HepG2 (cell line): ENCODE measurements around the gene GFOD1. TPM values are rescaled to one million over a fixed set of nuclear protein-coding genes. Genes with fewer than 3 reads are reported as not detected.

ENCODE experiments used
- ATAC-seq: fragments of 200-7000 bp; cut with Tn5 transposase; 3 replicates; pipeline ENCODE4 v1.9.1; 2020; ENCODE audit warnings: mild to moderate bottlenecking, moderate library complexity
- BruUV-seq: library from RNA; stranded (reverse); fragments of 400-500 nt; replicated peaks from 2 replicates; lab custom pipeline; 2021; lab: Mats Ljungman, UMichigan
- CTCF ChIA-PET: fragments of 300-600 bp; formaldehyde crosslinking; extraction: SDS; loops from one replicate; lab custom pipeline; 2021; ENCODE audit warnings: low total read pairs, inconsistent platforms, low intra/inter-chr PET ratio; lab: Yijun Ruan, JAX
- POLR2A ChIA-PET: fragments of 350-600 bp; sonication (Branson Sonifier 250); formaldehyde crosslinking; loops from one replicate; lab custom pipeline; 2020; ENCODE audit warnings: antibody characterized with exemption, inconsistent platforms; lab: Yijun Ruan, JAX
- DNase-seq: peaks from one replicate; pipeline ENCODE4 v3.0.0-alpha.2; 2015; ENCODE audit warnings: low spot score
- FAIRE-seq: peaks from 3 replicates; lab custom pipeline; 2011; peaks lifted over from hg19 to GRCh38; lab: Jason Lieb, UNC
- H2AFZ ChIP-seq: one replicate; pipeline ENCODE4 v1.6.1; 2011; ENCODE audit warnings: low read length, inconsistent platforms
- H3K27ac ChIP-seq: fragments of 300-600 bp; 3 replicates; pipeline ENCODE4 v1.8.0; 2011; ENCODE audit warnings: mixed run types, mild to moderate bottlenecking, mixed read lengths, low read length, inconsistent platforms; ENCODE audit not compliant: insufficient read depth; ENCODE audit errors: extremely low read length
- H3K27me3 ChIP-seq, 2 experiments: fragments of 200-600 bp in 1 of 2; 2 replicates in 1 of 2; 3 replicates in 1 of 2; pipeline versions ENCODE4 v1.6.0 to v1.8.0; 2011; ENCODE audit warnings: low read length in 2 of 2, mild to moderate bottlenecking in 2 of 2, moderate library complexity in 2 of 2, inconsistent platforms in 1 of 2; ENCODE audit not compliant: insufficient read depth in 2 of 2, control insufficient read depth in 1 of 2
- H3K36me3 ChIP-seq, 2 experiments: fragments of 200-600 bp in 1 of 2; replicated peaks in 1 of 2; 2 replicates in 1 of 2; 3 replicates in 1 of 2; pipeline versions ENCODE4 v1.5.1 to v1.8.0; 2011; ENCODE audit warnings: low read length in 2 of 2, inconsistent platforms in 1 of 2; ENCODE audit not compliant: insufficient read depth in 2 of 2, control insufficient read depth in 1 of 2
- H3K4me1 ChIP-seq: 2 replicates; pipeline ENCODE4 v1.5.1; 2012; ENCODE audit warnings: low read length, inconsistent platforms; ENCODE audit not compliant: insufficient read depth
- H3K4me2 ChIP-seq: 2 replicates; pipeline ENCODE4 v1.6.0; 2011; ENCODE audit warnings: low read depth, low read length, inconsistent platforms
- H3K4me3 ChIP-seq, 3 experiments: fragments of 200-600 bp in 1 of 3; sonication (generic), shearing (Covaris generic) in 1 of 3; replicated peaks in 1 of 3; 2 replicates each; pipeline ENCODE4 v1.5.1; 2011 to 2016; ENCODE audit warnings: low read length in 3 of 3, inconsistent platforms in 2 of 3, low read depth in 2 of 3, mild to moderate bottlenecking in 2 of 3, control low read depth in 1 of 3, mixed read lengths in 1 of 3; ENCODE audit not compliant: insufficient read depth in 1 of 3
- H3K79me2 ChIP-seq: one replicate; pipeline ENCODE4 v1.6.1; 2011; ENCODE audit warnings: low read length, inconsistent platforms; ENCODE audit not compliant: insufficient read depth
- H3K9ac ChIP-seq: 2 replicates; pipeline ENCODE4 v1.6.0; 2011; ENCODE audit warnings: mild to moderate bottlenecking, low read depth, low read length, inconsistent platforms; ENCODE audit not compliant: insufficient read depth
- H3K9me3 ChIP-seq: 2 replicates; pipeline ENCODE4 v1.5.1; 2012; ENCODE audit warnings: mild to moderate bottlenecking, low read length
- H4K20me1 ChIP-seq: 2 replicates; pipeline ENCODE4 v1.6.0; 2011; ENCODE audit warnings: inconsistent platforms, mild to moderate bottlenecking, low read length, moderate library complexity; ENCODE audit not compliant: insufficient read depth
- KDM2A ChIP-seq: sonication (generic); formaldehyde crosslinking; IDR thresholded peaks from 2 replicates; pipeline ENCODE4 v1.4.0; 2020; ENCODE audit warnings: low read depth, missing genetic modification reagents, borderline replicate concordance
- KLF16 ChIP-seq, 2 experiments: sonication (generic) in 1 of 2; formaldehyde crosslinking in 1 of 2; IDR thresholded peaks; 2 replicates each; pipeline versions ENCODE4 v1.6.1 to v1.8.0; 2016 to 2023; ENCODE audit warnings: missing genetic modification reagents in 2 of 2, missing compliant biosample characterization in 1 of 2
- MATR3 ChIP-seq: sonication (generic); formaldehyde crosslinking; IDR thresholded peaks from 2 replicates; pipeline ENCODE4 v1.4.0; 2020; ENCODE audit warnings: missing genetic modification reagents
- RFXANK ChIP-seq: IDR thresholded peaks from 2 replicates; pipeline ENCODE4 v1.6.1; 2016
- SIN3B ChIP-seq: fragments of 150-350 bp; IDR thresholded peaks from 2 replicates; pipeline ENCODE4 v1.6.1; 2014; ENCODE audit warnings: low read length
- SMC3 ChIP-seq: IDR thresholded peaks from 2 replicates; pipeline ENCODE4 v1.6.1; 2011; ENCODE audit warnings: low read length, improper control_type of control experiment
- TP53 ChIP-seq: sonication (generic); formaldehyde crosslinking; conservative IDR thresholded peaks from 2 replicates; pipeline ENCODE4 v1.4.0; 2020; ENCODE audit warnings: missing genetic modification reagents
- ZBTB20 ChIP-seq: sonication (generic); formaldehyde crosslinking; IDR thresholded peaks from 2 replicates; pipeline ENCODE4 v1.8.1; 2023; ENCODE audit warnings: missing genetic modification reagents, low read depth, mild to moderate bottlenecking, borderline replicate concordance
- ZBTB38 ChIP-seq: sonication (generic); formaldehyde crosslinking; IDR thresholded peaks from 2 replicates; pipeline ENCODE4 v1.5.1; 2020; ENCODE audit warnings: mild to moderate bottlenecking, missing genetic modification reagents
- ZFP62 ChIP-seq: sonication (generic); formaldehyde crosslinking; IDR thresholded peaks from 2 replicates; pipeline ENCODE4 v1.4.0; 2020; ENCODE audit warnings: missing genetic modification reagents
- ZNF160 ChIP-seq: sonication (generic); formaldehyde crosslinking; IDR thresholded peaks from 2 replicates; pipeline ENCODE4 v1.8.0; 2022; ENCODE audit warnings: mild to moderate bottlenecking, inconsistent platforms, missing genetic modification reagents
- ZNF510 ChIP-seq: sonication (generic); formaldehyde crosslinking; IDR thresholded peaks from 2 replicates; pipeline ENCODE4 v1.4.0; 2020; ENCODE audit warnings: low read depth, mild to moderate bottlenecking, missing genetic modification reagents
- ZNF605 ChIP-seq: sonication (generic); formaldehyde crosslinking; IDR thresholded peaks from 2 replicates; pipeline ENCODE4 v1.8.0; 2022; ENCODE audit warnings: mild to moderate bottlenecking, missing genetic modification reagents
- ZNF644 ChIP-seq: IDR thresholded peaks from 2 replicates; pipeline ENCODE4 v1.6.1; 2016; ENCODE audit warnings: low read depth
- ZSCAN31 ChIP-seq: sonication (generic); formaldehyde crosslinking; IDR thresholded peaks from 2 replicates; pipeline ENCODE4 v1.5.0; 2020; ENCODE audit warnings: low read depth, mild to moderate bottlenecking, missing genetic modification reagents
- WGBS: methylation state at CpG from one replicate; pipeline ENCODE4 v1.1.6; 2017; ENCODE audit warnings: low lambda C conversion rate; 5-methylcytosine and 5-hydroxymethylcytosine counted together
- in situ Hi-C: cut with HindIII; loops from 2 replicates; pipeline ENCODE4 v1.10.0; 2017; ENCODE audit warnings: low pct_unique_long_range_greater_than_20kb; ENCODE audit not compliant: extremely low pct_ligation_motif_present
- intact Hi-C: fragments of 100-400 bp; cut with micrococcal nuclease; formaldehyde crosslinking; loops from one replicate; pipeline ENCODE4 v1.10.0; 2022; ENCODE audit not compliant: unreplicated experiment
- polyA plus RNA-seq, 8 experiments: library from polyadenylated mRNA; depleted of rRNA in 3 of 8; stranded (reverse) in 7 of 8; unstranded in 1 of 8; fragments of >200 nt; fragmentation: Illumina TruSeq in 4 of 8; extraction: Trizol in 4 of 8; gene quantifications; 2 replicates each; pipeline versions ENCODE4 v1.2.1 to v1.2.3, GENCODE V29; 2011 to 2016; ENCODE audit warnings: low read depth in 4 of 8, missing spikeins in 1 of 8, mixed read lengths in 1 of 8; ENCODE audit not compliant: insufficient read depth in 1 of 8
- total RNA-seq, 5 experiments: library from RNA; depleted of rRNA; stranded (reverse); fragments of >200 nt; fragmentation: Illumina TruSeq; extraction: Trizol; gene quantifications; 2 replicates each; pipeline ENCODE4 v1.2.3, GENCODE V29; 2016; ENCODE audit warnings: low read depth in 1 of 5
- TF ChIP-seq, protein P1 (sequence below): sonication (generic); formaldehyde crosslinking; IDR thresholded peaks from 2 replicates; pipeline ENCODE4 v1.8.0; 2022; ENCODE audit warnings: missing genetic modification reagents, low read depth, mild to moderate bottlenecking, borderline replicate concordance
- TF ChIP-seq, protein P2 (sequence below): sonication (generic); formaldehyde crosslinking; IDR thresholded peaks from 2 replicates; pipeline ENCODE4 v1.8.1; 2023; ENCODE audit warnings: mild to moderate bottlenecking, missing genetic modification reagents
- TF ChIP-seq, protein P3 (sequence below): sonication (generic); formaldehyde crosslinking; IDR thresholded peaks from 2 replicates; pipeline ENCODE4 v1.8.0; 2022; ENCODE audit warnings: mild to moderate bottlenecking, missing genetic modification reagents, moderate library complexity
- TF ChIP-seq, protein P4 (sequence below): sonication (generic); formaldehyde crosslinking; IDR thresholded peaks from 2 replicates; pipeline ENCODE4 v1.5.0; 2020; ENCODE audit warnings: mild to moderate bottlenecking, missing genetic modification reagents, borderline replicate concordance

Gene GFOD1
- total and polyA plus RNA-seq, 2 of the 13 experiments (the other 11 are each of a cell fraction or from before 2014, with no cell fraction given): 1.9 to 6.4 TPM

DNA sequence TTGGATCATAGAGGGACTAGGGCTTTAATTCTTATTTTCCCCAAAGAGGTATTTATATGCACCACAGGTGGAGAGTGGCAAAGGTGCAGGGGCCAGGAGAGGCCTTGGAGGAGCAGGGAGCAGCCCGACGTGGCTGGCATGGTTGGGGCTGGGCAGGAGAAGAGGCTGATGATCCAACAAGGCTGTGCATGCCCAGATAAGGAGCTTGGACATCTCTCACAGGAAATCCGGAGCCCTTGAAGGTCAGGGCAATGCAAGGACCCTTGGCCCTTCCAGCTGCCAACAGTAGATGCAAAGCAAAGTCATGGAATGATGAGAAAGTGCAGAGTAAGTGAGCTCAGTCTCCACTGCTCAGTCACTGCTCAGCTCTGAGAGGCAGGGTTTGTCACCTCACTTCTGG, 47.1 kb upstream of the GFOD1 start:
- no peaks in the 10 kb centered on the region for H3K36me3 ChIP-seq
- BruUV-seq: no TSS peak
- 18% methylated on average over 3 of the region's 3 CpGs for WGBS
- FAIRE-seq: no peak
- peaks cover 2 to 20% of the 10 kb centered on the region in 2 experiments for H3K27me3 ChIP-seq
- no peaks in the 10 kb centered on the region for H3K9me3 ChIP-seq
- DNase-seq: no peak
- H4K20me1 ChIP-seq: no peaks in the 10 kb centered on the region
- H3K27ac ChIP-seq: no peak overlapping the region
- ATAC-seq: no peak
- no peak overlapping the region for H3K4me3 ChIP-seq
- intact Hi-C loops: no loop called here
- H3K4me1 ChIP-seq: no peaks in the 10 kb centered on the region
- H3K4me2 ChIP-seq: no peak overlapping the region
- POLR2A ChIA-PET: no interaction called here
- no peak overlapping the region for H3K9ac ChIP-seq
- CTCF ChIA-PET: no interaction called here
- no peaks in the 10 kb centered on the region for H3K79me2 ChIP-seq
- H2AFZ ChIP-seq: no peak overlapping the region
- in situ Hi-C loops: loop anchor here (25.0 kb wide), 2 partner anchors 347 to 622 kb away; no protein-coding TSS in a partner anchor
- TF ChIP-seq ZNF605 (CRISPR knock-in tag) (no peak), RFXANK (CRISPR knock-in tag) (no peak), ZNF160 (CRISPR knock-in tag) (no peak), ZNF510 (no peak), SMC3 (no peak), TP53 (CRISPR knock-in tag) (no peak), ZNF644 (no peak), KDM2A (no peak), SIN3B (no peak), KLF16 (CRISPR knock-in tag; IDR thresholded peaks at IDR 0.05) (no peak), ZSCAN31 (CRISPR knock-in tag) (no peak), ZBTB38 (no peak), ZBTB20 (no peak), ZFP62 (CRISPR knock-in tag) (no peak), MATR3 (CRISPR knock-in tag) (no peak)
- TF ChIP-seq, protein P1, sequence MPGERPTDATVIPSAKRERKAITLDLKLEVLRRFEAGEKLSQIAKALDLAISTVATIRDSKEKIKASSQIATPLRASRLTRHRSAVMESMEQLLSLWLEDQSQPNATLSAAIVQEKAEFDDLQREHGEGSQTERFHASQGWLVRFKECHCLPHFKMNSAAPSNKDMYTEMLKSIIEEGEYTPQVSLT (CRISPR knock-in tag): no peak
- TF ChIP-seq, protein P2, sequence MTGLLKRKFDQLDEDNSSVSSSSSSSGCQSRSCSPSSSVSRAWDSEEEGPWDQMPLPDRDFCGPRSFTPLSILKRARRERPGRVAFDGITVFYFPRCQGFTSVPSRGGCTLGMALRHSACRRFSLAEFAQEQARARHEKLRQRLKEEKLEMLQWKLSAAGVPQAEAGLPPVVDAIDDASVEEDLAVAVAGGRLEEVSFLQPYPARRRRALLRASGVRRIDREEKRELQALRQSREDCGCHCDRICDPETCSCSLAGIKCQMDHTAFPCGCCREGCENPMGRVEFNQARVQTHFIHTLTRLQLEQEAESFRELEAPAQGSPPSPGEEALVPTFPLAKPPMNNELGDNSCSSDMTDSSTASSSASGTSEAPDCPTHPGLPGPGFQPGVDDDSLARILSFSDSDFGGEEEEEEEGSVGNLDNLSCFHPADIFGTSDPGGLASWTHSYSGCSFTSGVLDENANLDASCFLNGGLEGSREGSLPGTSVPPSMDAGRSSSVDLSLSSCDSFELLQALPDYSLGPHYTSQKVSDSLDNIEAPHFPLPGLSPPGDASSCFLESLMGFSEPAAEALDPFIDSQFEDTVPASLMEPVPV (CRISPR knock-in tag): no peak
- TF ChIP-seq, protein P3, sequence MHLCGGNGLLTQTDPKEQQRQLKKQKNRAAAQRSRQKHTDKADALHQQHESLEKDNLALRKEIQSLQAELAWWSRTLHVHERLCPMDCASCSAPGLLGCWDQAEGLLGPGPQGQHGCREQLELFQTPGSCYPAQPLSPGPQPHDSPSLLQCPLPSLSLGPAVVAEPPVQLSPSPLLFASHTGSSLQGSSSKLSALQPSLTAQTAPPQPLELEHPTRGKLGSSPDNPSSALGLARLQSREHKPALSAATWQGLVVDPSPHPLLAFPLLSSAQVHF (CRISPR knock-in tag): no peak
- TF ChIP-seq, protein P4, sequence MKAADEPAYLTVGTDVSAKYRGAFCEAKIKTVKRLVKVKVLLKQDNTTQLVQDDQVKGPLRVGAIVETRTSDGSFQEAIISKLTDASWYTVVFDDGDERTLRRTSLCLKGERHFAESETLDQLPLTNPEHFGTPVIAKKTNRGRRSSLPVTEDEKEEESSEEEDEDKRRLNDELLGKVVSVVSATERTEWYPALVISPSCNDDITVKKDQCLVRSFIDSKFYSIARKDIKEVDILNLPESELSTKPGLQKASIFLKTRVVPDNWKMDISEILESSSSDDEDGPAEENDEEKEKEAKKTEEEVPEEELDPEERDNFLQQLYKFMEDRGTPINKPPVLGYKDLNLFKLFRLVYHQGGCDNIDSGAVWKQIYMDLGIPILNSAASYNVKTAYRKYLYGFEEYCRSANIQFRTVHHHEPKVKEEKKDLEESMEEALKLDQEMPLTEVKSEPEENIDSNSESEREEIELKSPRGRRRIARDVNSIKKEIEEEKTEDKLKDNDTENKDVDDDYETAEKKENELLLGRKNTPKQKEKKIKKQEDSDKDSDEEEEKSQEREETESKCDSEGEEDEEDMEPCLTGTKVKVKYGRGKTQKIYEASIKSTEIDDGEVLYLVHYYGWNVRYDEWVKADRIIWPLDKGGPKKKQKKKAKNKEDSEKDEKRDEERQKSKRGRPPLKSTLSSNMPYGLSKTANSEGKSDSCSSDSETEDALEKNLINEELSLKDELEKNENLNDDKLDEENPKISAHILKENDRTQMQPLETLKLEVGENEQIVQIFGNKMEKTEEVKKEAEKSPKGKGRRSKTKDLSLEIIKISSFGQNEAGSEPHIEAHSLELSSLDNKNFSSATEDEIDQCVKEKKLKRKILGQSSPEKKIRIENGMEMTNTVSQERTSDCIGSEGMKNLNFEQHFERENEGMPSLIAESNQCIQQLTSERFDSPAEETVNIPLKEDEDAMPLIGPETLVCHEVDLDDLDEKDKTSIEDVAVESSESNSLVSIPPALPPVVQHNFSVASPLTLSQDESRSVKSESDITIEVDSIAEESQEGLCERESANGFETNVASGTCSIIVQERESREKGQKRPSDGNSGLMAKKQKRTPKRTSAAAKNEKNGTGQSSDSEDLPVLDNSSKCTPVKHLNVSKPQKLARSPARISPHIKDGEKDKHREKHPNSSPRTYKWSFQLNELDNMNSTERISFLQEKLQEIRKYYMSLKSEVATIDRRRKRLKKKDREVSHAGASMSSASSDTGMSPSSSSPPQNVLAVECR (CRISPR knock-in tag): no peak
